ENCODE data around the gene DGKI. TPM values are rescaled to one million over a fixed set of nuclear protein-coding genes. Genes with fewer than 3 reads are reported as not detected.

The DGKI gene
- total RNA-seq, 1 donor from 2014 or later = 0.69 TPM

GRCh38 chr7:137867289-137867688 lies 20.5 kb upstream of the DGKI start:
- no peak for TF ChIP-seq CTCF (IDR thresholded peaks at IDR 0.05; ENCODE audit: unreplicated experiment)
- H3K36me3 Mint-ChIP-seq (ENCODE audit: low read depth, unreplicated experiment) = peaks cover 24% of the 10 kb centered on the region
- H3K27me3 Mint-ChIP-seq (ENCODE audit: unreplicated experiment) = no peaks in the 10 kb centered on the region
- H3K9me3 Mint-ChIP-seq (ENCODE audit: unreplicated experiment) = no peaks in the 10 kb centered on the region
- peaks cover 2% of the 10 kb centered on the region for H3K4me1 Mint-ChIP-seq (ENCODE audit: unreplicated experiment)
- H3K27ac Mint-ChIP-seq (ENCODE audit: unreplicated experiment) = no peak overlapping the region
- no peak for DNase-seq (ENCODE audit: low spot score)
- H3K4me3 Mint-ChIP-seq (ENCODE audit: unreplicated experiment) = no peak overlapping the region

GRCh38 chr7:137865764-137866163 lies 19.0 kb upstream of the DGKI start:
- no peaks in the 10 kb centered on the region for H3K27me3 Mint-ChIP-seq (ENCODE audit: unreplicated experiment)
- no peaks in the 10 kb centered on the region for H3K9me3 Mint-ChIP-seq (ENCODE audit: unreplicated experiment)
- no peak for DNase-seq (ENCODE audit: low spot score)
- no peak for TF ChIP-seq CTCF (IDR thresholded peaks at IDR 0.05; ENCODE audit: unreplicated experiment)
- no peak overlapping the region for H3K4me3 Mint-ChIP-seq (ENCODE audit: unreplicated experiment)
- peaks cover 2% of the 10 kb centered on the region for H3K4me1 Mint-ChIP-seq (ENCODE audit: unreplicated experiment)
- no peak overlapping the region for H3K27ac Mint-ChIP-seq (ENCODE audit: unreplicated experiment)
- peaks cover 19% of the 10 kb centered on the region for H3K36me3 Mint-ChIP-seq (ENCODE audit: low read depth, unreplicated experiment)

- DNase-seq (ENCODE audit: low spot score) = no peak
- H3K27ac Mint-ChIP-seq (ENCODE audit: unreplicated experiment) = no peak overlapping the region
- H3K4me1 Mint-ChIP-seq (ENCODE audit: unreplicated experiment) = peaks cover 2% of the 10 kb centered on the region
- H3K27me3 Mint-ChIP-seq (ENCODE audit: unreplicated experiment) = no peaks in the 10 kb centered on the region
- H3K4me3 Mint-ChIP-seq (ENCODE audit: unreplicated experiment) = no peak overlapping the region
- TF ChIP-seq CTCF (IDR thresholded peaks at IDR 0.05; ENCODE audit: unreplicated experiment) = no peak
- no peaks in the 10 kb centered on the region for H3K9me3 Mint-ChIP-seq (ENCODE audit: unreplicated experiment)
- H3K36me3 Mint-ChIP-seq (ENCODE audit: low read depth, unreplicated experiment) = peaks cover 19% of the 10 kb centered on the region
These were observed 16.2 kb upstream of the DGKI start for GRCh38 chr7:137862964-137863363.

GRCh38 chr7:137862358-137862757 lies 15.6 kb upstream of the DGKI start:
- Mint-ChIP-seq H3K27ac (ENCODE audit: unreplicated experiment) (no peak overlapping the region), H3K9me3 (ENCODE audit: unreplicated experiment) (no peaks in the 10 kb centered on the region), H3K4me1 (ENCODE audit: unreplicated experiment) (peaks cover 2% of the 10 kb centered on the region), H3K27me3 (ENCODE audit: unreplicated experiment) (no peaks in the 10 kb centered on the region), H3K36me3 (ENCODE audit: low read depth, unreplicated experiment) (peaks cover 14% of the 10 kb centered on the region), H3K4me3 (ENCODE audit: unreplicated experiment) (no peak overlapping the region)
- no peak for TF ChIP-seq CTCF (IDR thresholded peaks at IDR 0.05; ENCODE audit: unreplicated experiment)
- DNase-seq (ENCODE audit: low spot score) = no peak

GRCh38 chr7:137860542-137860941 lies 13.8 kb upstream of the DGKI start:
- no peak for TF ChIP-seq CTCF (IDR thresholded peaks at IDR 0.05; ENCODE audit: unreplicated experiment)
- Mint-ChIP-seq H3K4me3 (ENCODE audit: unreplicated experiment) (no peak overlapping the region), H3K27me3 (ENCODE audit: unreplicated experiment) (no peaks in the 10 kb centered on the region), H3K27ac (ENCODE audit: unreplicated experiment) (no peak overlapping the region), H3K36me3 (ENCODE audit: low read depth, unreplicated experiment) (peaks cover 3% of the 10 kb centered on the region), H3K4me1 (ENCODE audit: unreplicated experiment) (peaks cover 2% of the 10 kb centered on the region), H3K9me3 (ENCODE audit: unreplicated experiment) (no peaks in the 10 kb centered on the region)
- DNase-seq (ENCODE audit: low spot score) = no peak

Data from endothelial cell (in vitro differentiated cells).